SK-N-SH (cell line): ENCODE data around the gene PRPH.

Source experiments
- JUND ChIP-seq: IDR thresholded peaks from 2 replicates; pipeline ENCODE4 v1.4.0; 2012
- NFIC ChIP-seq: IDR thresholded peaks from 2 replicates; pipeline ENCODE4 v1.4.0; 2012; ENCODE audit warnings: borderline replicate concordance
- POLR2AphosphoS5 ChIP-seq: IDR thresholded peaks from 2 replicates; pipeline ENCODE4 v1.6.1; 2012; ENCODE audit warnings: low read depth, low read length
- RAD21 ChIP-seq: IDR thresholded peaks from 2 replicates; pipeline ENCODE4 v1.6.1; 2012; ENCODE audit warnings: mild to moderate bottlenecking, low read length
- RCOR1 ChIP-seq: fragments of 150-350 bp; IDR thresholded peaks from 2 replicates; pipeline ENCODE4 v1.6.1; 2017; ENCODE audit warnings: antibody characterized with exemption, low read length
- TCF12 ChIP-seq: IDR thresholded peaks from 2 replicates; pipeline ENCODE4 v1.4.0; 2012
- YY1 ChIP-seq: IDR thresholded peaks from 2 replicates; pipeline ENCODE4 v1.4.0; 2012; ENCODE audit warnings: low read depth, mild to moderate bottlenecking
- TF ChIP-seq, protein P1 (sequence below): fragments of 200-600 bp; sonication (generic); IDR thresholded peaks from 2 replicates; pipeline ENCODE4 v1.6.1; 2017; ENCODE audit warnings: antibody characterized with exemption, mild to moderate bottlenecking, moderate library complexity
- TF ChIP-seq, protein P2 (sequence below): fragments of 150-350 bp; IDR thresholded peaks from 2 replicates; pipeline ENCODE4 v1.6.1; 2017; ENCODE audit warnings: antibody characterized with exemption, low read length, low read depth, borderline replicate concordance
- TF ChIP-seq, protein P3 (sequence below): IDR thresholded peaks from 2 replicates; pipeline ENCODE4 v1.6.1; 2012; ENCODE audit warnings: mild to moderate bottlenecking, low read depth, low read length, moderate library complexity

DNA sequence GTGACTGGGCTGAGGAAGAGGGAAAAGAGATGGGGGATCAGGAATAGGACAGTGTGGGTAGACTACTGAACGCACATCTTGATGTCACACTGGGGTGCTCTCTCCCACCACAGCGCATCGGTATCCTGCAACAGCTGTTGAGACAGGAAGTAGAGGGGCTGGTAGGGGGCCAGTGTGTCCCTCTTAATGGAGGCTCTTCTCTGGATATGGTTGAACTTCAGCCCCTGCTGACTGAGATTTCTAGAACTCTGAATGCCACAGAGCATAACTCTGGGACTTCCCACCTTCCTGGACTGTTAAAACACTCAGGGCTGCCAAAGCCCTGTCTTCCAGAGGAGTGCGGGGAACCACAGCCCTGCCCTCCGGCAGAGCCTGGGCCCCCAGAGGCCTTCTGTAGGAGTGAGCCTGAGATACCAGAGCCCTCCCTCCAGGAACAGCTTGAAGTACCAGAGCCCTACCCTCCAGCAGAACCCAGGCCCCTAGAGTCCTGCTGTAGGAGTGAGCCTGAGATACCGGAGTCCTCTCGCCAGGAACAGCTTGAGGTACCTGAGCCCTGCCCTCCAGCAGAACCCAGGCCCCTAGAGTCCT is 35.2 kb downstream of the PRPH start:
- TF ChIP-seq YY1 (no peak), RAD21 (no peak), TCF12 (no peak), POLR2AphosphoS5 (no peak), RCOR1 (no peak), NFIC (no peak), JUND (no peak)
- TF ChIP-seq, protein P1, sequence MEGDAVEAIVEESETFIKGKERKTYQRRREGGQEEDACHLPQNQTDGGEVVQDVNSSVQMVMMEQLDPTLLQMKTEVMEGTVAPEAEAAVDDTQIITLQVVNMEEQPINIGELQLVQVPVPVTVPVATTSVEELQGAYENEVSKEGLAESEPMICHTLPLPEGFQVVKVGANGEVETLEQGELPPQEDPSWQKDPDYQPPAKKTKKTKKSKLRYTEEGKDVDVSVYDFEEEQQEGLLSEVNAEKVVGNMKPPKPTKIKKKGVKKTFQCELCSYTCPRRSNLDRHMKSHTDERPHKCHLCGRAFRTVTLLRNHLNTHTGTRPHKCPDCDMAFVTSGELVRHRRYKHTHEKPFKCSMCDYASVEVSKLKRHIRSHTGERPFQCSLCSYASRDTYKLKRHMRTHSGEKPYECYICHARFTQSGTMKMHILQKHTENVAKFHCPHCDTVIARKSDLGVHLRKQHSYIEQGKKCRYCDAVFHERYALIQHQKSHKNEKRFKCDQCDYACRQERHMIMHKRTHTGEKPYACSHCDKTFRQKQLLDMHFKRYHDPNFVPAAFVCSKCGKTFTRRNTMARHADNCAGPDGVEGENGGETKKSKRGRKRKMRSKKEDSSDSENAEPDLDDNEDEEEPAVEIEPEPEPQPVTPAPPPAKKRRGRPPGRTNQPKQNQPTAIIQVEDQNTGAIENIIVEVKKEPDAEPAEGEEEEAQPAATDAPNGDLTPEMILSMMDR: no peak
- TF ChIP-seq, protein P2, sequence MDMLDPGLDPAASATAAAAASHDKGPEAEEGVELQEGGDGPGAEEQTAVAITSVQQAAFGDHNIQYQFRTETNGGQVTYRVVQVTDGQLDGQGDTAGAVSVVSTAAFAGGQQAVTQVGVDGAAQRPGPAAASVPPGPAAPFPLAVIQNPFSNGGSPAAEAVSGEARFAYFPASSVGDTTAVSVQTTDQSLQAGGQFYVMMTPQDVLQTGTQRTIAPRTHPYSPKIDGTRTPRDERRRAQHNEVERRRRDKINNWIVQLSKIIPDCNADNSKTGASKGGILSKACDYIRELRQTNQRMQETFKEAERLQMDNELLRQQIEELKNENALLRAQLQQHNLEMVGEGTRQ: no peak
- TF ChIP-seq, protein P3, sequence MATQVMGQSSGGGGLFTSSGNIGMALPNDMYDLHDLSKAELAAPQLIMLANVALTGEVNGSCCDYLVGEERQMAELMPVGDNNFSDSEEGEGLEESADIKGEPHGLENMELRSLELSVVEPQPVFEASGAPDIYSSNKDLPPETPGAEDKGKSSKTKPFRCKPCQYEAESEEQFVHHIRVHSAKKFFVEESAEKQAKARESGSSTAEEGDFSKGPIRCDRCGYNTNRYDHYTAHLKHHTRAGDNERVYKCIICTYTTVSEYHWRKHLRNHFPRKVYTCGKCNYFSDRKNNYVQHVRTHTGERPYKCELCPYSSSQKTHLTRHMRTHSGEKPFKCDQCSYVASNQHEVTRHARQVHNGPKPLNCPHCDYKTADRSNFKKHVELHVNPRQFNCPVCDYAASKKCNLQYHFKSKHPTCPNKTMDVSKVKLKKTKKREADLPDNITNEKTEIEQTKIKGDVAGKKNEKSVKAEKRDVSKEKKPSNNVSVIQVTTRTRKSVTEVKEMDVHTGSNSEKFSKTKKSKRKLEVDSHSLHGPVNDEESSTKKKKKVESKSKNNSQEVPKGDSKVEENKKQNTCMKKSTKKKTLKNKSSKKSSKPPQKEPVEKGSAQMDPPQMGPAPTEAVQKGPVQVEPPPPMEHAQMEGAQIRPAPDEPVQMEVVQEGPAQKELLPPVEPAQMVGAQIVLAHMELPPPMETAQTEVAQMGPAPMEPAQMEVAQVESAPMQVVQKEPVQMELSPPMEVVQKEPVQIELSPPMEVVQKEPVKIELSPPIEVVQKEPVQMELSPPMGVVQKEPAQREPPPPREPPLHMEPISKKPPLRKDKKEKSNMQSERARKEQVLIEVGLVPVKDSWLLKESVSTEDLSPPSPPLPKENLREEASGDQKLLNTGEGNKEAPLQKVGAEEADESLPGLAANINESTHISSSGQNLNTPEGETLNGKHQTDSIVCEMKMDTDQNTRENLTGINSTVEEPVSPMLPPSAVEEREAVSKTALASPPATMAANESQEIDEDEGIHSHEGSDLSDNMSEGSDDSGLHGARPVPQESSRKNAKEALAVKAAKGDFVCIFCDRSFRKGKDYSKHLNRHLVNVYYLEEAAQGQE: no peak
